ENCODE results near the gene SNRPD2. TPM values are rescaled to one million over a fixed set of nuclear protein-coding genes. Genes with fewer than 3 reads are reported as not detected.

SNRPD2 gene
- total and polyA plus RNA-seq, 2 of the 8 experiments (the other 6 are each of a cell fraction or from before 2014, with no cell fraction given), result 645 to 759 TPM

DNA sequence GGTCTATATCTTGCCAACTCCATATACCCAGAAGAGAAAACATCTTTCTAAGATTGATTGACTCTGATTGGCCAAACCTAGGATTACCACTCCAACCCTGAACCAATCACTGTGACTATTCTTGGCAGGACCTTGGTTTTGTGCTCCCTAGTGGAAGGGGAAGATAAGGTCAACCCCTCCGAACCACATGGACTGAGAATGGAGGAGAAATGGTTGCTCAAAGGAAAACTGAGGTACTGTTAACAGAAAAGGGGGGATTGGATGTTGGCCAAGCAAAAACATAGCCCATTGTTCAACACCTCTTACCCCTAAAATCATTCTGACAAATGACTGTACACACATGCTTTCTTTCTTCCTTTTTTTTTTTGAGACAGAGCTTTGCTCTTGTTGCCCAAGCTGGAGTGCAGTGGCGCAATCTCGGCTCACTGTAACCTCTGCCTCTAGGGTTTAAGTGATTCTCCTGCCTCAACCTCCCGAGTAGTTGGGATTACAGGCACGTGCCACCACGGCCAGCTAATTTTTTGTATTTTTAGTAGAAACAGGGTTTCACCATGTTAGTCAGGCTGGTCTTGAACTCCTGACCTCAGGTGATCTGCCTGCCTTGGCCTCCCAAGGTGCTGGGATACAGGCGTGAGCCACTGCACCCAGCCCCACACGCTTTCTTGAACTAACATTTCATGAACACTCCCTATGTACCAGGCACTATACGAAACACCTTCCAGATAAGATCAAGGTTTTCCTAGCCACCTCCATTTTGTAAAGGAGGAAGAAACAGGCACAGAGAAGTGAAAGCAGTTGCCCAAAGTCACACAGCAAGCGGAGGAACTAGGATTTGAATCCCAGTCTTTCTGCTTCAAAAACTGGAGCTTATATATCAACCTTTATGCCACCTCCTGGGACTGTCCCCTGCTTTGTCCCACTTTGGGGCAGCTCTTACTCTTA lies 48.0 kb upstream of the SNRPD2 start:
- no peak overlapping the region for H3K4ac ChIP-seq (replicated peaks; ENCODE audit: insufficient read length, low read depth, low read length)
- H3K27ac ChIP-seq (ENCODE audit: low read depth, low read length), result no peak overlapping the region
- H3K27me3 ChIP-seq (replicated peaks in 1 of 4; ENCODE audit: control insufficient read depth in 3 of 4, extremely low read depth in 1 of 4, insufficient read depth in 3 of 4, low read length in 3 of 4), result no peaks in the 10 kb centered on the region; a peak in 1 of 7 replicates
- no peak overlapping the region for H3K9ac ChIP-seq (replicated peaks in 1 of 4; ENCODE audit: extremely low read depth in 1 of 4, low read depth in 3 of 4, low read length in 3 of 4)
- no peak overlapping the region for H3K18ac ChIP-seq (ENCODE audit: extremely low read depth, low read length)
- no peaks in the 10 kb centered on the region for H3K9me3 ChIP-seq (ENCODE audit: insufficient read depth in 2 of 2, low read depth in 1 of 2, low read length in 1 of 2)
- H4K91ac ChIP-seq (replicated peaks; ENCODE audit: insufficient read length, low read length), result no peak overlapping the region
- no peak overlapping the region for H2BK5ac ChIP-seq (ENCODE audit: low read depth, low read length)
- H3K79me2 ChIP-seq (ENCODE audit: control insufficient read depth in 1 of 2, insufficient read depth in 2 of 2, low read length in 2 of 2), result no peaks in the 10 kb centered on the region
- 0 out of 2 replicates have a peak overlapping the region, but pooled peaks have one; percentile 21 for H2BK12ac ChIP-seq (ENCODE audit: low read depth, low read length)
- no peak overlapping the region for H4K8ac ChIP-seq (ENCODE audit: extremely low read depth, insufficient read depth, low read length)
- no peak overlapping the region for H2BK120ac ChIP-seq (replicated peaks; ENCODE audit: low read depth, low read length)
- H2BK15ac ChIP-seq (ENCODE audit: low read length), result no peak overlapping the region; the same call in 1 of the 2 replicates
- no peak overlapping the region for H3K4me3 ChIP-seq (ENCODE audit: extremely low read depth in 1 of 4, insufficient read depth in 2 of 4, low read depth in 3 of 4, low read length in 4 of 4)
- H3K4me1 ChIP-seq (replicated peaks in 1 of 4; ENCODE audit: control insufficient read depth in 3 of 4, insufficient read depth in 4 of 4, low read length in 3 of 4), result no peaks in the 10 kb centered on the region
- no peak overlapping the region for H4K5ac ChIP-seq (ENCODE audit: insufficient read length, low read depth, low read length)
- WGBS, 2 experiments (ENCODE audit: extremely low coverage in 1 of 2, insufficient coverage in 1 of 2, insufficient read length in 1 of 2, insufficient replicate concordance in 2 of 2, low coverage in 1 of 2, low lambda C conversion rate in 2 of 2, missing lambda C conversion rate in 1 of 2), result 90% methylated on average over 10 of the region's 10 CpGs; no CpG with 5 or more reads in 1 of the 2 experiments
- H2BK20ac ChIP-seq (ENCODE audit: low read length), result no peak overlapping the region
- ChIA-PET POLR2A (ENCODE audit: partially characterized antibody) (interaction anchor here (0.8 to 1.8 kb wide), 3 partner anchors 10 to 29 kb away, joined by 3 to 5 read pairs (median 4); partner anchors contain the start of gene SIX5), CTCF (ENCODE audit: partially characterized antibody) (interaction anchor here (0.9 to 1.6 kb wide), 2 partner anchors 14 to 35 kb away, joined by 4 to 7 read pairs; no protein-coding TSS in a partner anchor)
- H3K23ac ChIP-seq (ENCODE audit: insufficient read length), result no peak overlapping the region
- no peaks in the 10 kb centered on the region for H3K79me1 ChIP-seq (ENCODE audit: low read depth, low read length)
- DNase-seq (ENCODE audit: low read depth in 1 of 2, low spot score in 2 of 2) (no peak), FAIRE-seq (peak; percentile 55)
- H3K4me2 ChIP-seq (ENCODE audit: insufficient read depth in 1 of 2, low read depth in 2 of 2, low read length in 2 of 2), result no peak overlapping the region
- H3K36me3 ChIP-seq (ENCODE audit: control insufficient read depth in 2 of 4, insufficient read depth in 4 of 4, low read length in 3 of 4), result no peaks in the 10 kb centered on the region
- no peak overlapping the region for H2AK5ac ChIP-seq (ENCODE audit: low read depth, low read length)
- no peaks in the 10 kb centered on the region for H4K20me1 ChIP-seq (replicated peaks in 1 of 2; ENCODE audit: control insufficient read depth in 1 of 2, insufficient read depth in 2 of 2, low read length in 2 of 2)
- H3K56ac ChIP-seq (replicated peaks; ENCODE audit: insufficient read length, low read depth, low read length), result no peak overlapping the region
- no peak overlapping the region for H3K14ac ChIP-seq (ENCODE audit: insufficient read length)
- H3K23me2 ChIP-seq (ENCODE audit: low read depth, low read length), result no peaks in the 10 kb centered on the region
- H2AFZ ChIP-seq (ENCODE audit: low read length), result peak overlapping the region; percentile 84
- TF ChIP-seq RXRA (IDR thresholded peaks at IDR 0.05; ENCODE audit: insufficient read depth, low read depth, low read length) (no peak), SUZ12 (IDR thresholded peaks at IDR 0.05; ENCODE audit: low read length) (no peak), SIRT6 (IDR thresholded peaks at IDR 0.05; ENCODE audit: low read length) (no peak), CREB1 (IDR thresholded peaks at IDR 0.05) (no peak), JUN (IDR thresholded peaks at IDR 0.05; ENCODE audit: low read depth, low read length) (no peak), E2F6 (IDR thresholded peaks at IDR 0.05) (0 out of 2 replicates have a peak, but pooled peaks have one; percentile 12), MAFK (IDR thresholded peaks at IDR 0.05; ENCODE audit: low read depth, low read length) (no peak), HDAC6 (IDR thresholded peaks at IDR 0.05; ENCODE audit: low read depth, low read length) (no peak), CHD2 (IDR thresholded peaks at IDR 0.05; ENCODE audit: low read length) (no peak), SIX5 (IDR thresholded peaks at IDR 0.05; ENCODE audit: low read depth, low read length) (no peak), SRF (IDR thresholded peaks at IDR 0.05; ENCODE audit: low read depth, low read length) (no peak), SP1 (IDR thresholded peaks at IDR 0.05; ENCODE audit: low read depth, low read length) (peak; percentile 59; the same call in 1 of the 2 replicates)

All from H1 (cell line).